WERI-Rb-1 (cell line): Measurements from ENCODE around the gene DHRS1.

Source experiments
- DNase-seq: peaks from one replicate; pipeline ENCODE4 v3.0.0-alpha.2; 2020
- H3K27ac ChIP-seq: fragments of 250-450 bp; sonication (Bioruptor Pico); 2 replicates; pipeline ENCODE4 v1.5.1; 2020; ENCODE audit warnings: mild to moderate bottlenecking, moderate library complexity
- H3K27me3 ChIP-seq: fragments of 250-450 bp; sonication (Bioruptor Pico); 2 replicates; pipeline ENCODE4 v1.5.1; 2021; ENCODE audit warnings: mild to moderate bottlenecking, low read depth, moderate library complexity; ENCODE audit not compliant: insufficient read depth, severe bottlenecking
- H3K36me3 ChIP-seq: fragments of 250-450 bp; sonication (Bioruptor Pico); 2 replicates; pipeline ENCODE4 v1.5.1; 2020; ENCODE audit warnings: mild to moderate bottlenecking, moderate library complexity
- H3K4me3 ChIP-seq: 2 replicates; pipeline ENCODE4 v1.5.1; 2011; ENCODE audit warnings: low read depth, mild to moderate bottlenecking, control low read depth, low read length
- H3K9me3 ChIP-seq: fragments of 250-450 bp; sonication (Bioruptor Pico); 2 replicates; pipeline ENCODE4 v1.5.1; 2021; ENCODE audit warnings: mild to moderate bottlenecking, moderate library complexity; ENCODE audit not compliant: severe bottlenecking
- CTCF ChIP-seq: IDR thresholded peaks from 2 replicates; pipeline ENCODE4 v1.5.1; 2011; ENCODE audit warnings: low read depth, mild to moderate bottlenecking, control low read depth, inconsistent platforms, low read length

The DHRS1 gene

GRCh38 chr14:24279301-24280186 is 20.0 kb downstream of the DHRS1 start:
- DNase-seq, result no peak
- Histone ChIP-seq H3K27me3 (no peaks in the 10 kb centered on the region), H3K36me3 (no peaks in the 10 kb centered on the region), H3K4me3 (no peak overlapping the region), H3K27ac (no peak overlapping the region), H3K9me3 (no peaks in the 10 kb centered on the region)
- no peak for TF ChIP-seq CTCF

- TF ChIP-seq CTCF, result no peak
- H3K27ac ChIP-seq, result no peak overlapping the region
- no peak for DNase-seq
- H3K9me3 ChIP-seq, result no peaks in the 10 kb centered on the region
- no peak overlapping the region for H3K4me3 ChIP-seq
- H3K36me3 ChIP-seq, result no peaks in the 10 kb centered on the region
- no peaks in the 10 kb centered on the region for H3K27me3 ChIP-seq
These were observed 21.2 kb downstream of the DHRS1 start for GRCh38 chr14:24278424-24278823.

GRCh38 chr14:24277606-24278321 is 21.8 kb downstream of the DHRS1 start:
- TF ChIP-seq CTCF, result no peak
- no peak for DNase-seq
- H3K36me3 ChIP-seq, result no peaks in the 10 kb centered on the region
- H3K27ac ChIP-seq, result no peak overlapping the region
- no peak overlapping the region for H3K4me3 ChIP-seq
- no peaks in the 10 kb centered on the region for H3K9me3 ChIP-seq
- H3K27me3 ChIP-seq, result no peaks in the 10 kb centered on the region

- Histone ChIP-seq H3K27me3 (no peaks in the 10 kb centered on the region), H3K27ac (no peak overlapping the region), H3K36me3 (no peaks in the 10 kb centered on the region), H3K4me3 (no peak overlapping the region), H3K9me3 (no peaks in the 10 kb centered on the region)
- TF ChIP-seq CTCF, result no peak
- DNase-seq, result no peak
These were observed 22.5 kb downstream of the DHRS1 start for GRCh38 chr14:24277071-24277470.

GRCh38 chr14:24274101-24274543 is 25.5 kb downstream of the DHRS1 start:
- peak; percentile 56 for DNase-seq
- Histone ChIP-seq H3K27me3 (no peaks in the 10 kb centered on the region), H3K4me3 (no peak overlapping the region; the same call in 1 of the 2 replicates), H3K36me3 (no peaks in the 10 kb centered on the region), H3K9me3 (no peaks in the 10 kb centered on the region), H3K27ac (peak overlapping the region; percentile 83)
- TF ChIP-seq CTCF, result no peak
